GM19324 (cell line): ENCODE measurements around the gene SLC22A31.

Experiments
- ATAC-seq: cut with Tn5 transposase; IDR thresholded peaks from one replicate; pipeline ENCODE4 v1.9.1; 2021; ENCODE audit warnings: mild to moderate bottlenecking, moderate library complexity; ENCODE audit not compliant: unreplicated experiment, low FRiP score

The SLC22A31 gene

GRCh38 chr16:89217388-89218191 lies 17.3 kb upstream of the SLC22A31 start, which contains the start of gene ZNF778:
ZNF778 (plus strand) TSS chr16:89217703; CDS start chr16:89221128, 3,425 bp downstream.
- peak; percentile 90 for ATAC-seq

- ATAC-seq, result no peak
Observed at GRCh38 chr16:89217138-89217387, 16.7 kb upstream of the SLC22A31 start.

GRCh38 chr16:89216315-89217137 lies 16.2 kb upstream of the SLC22A31 start:
- no peak for ATAC-seq

GRCh38 chr16:89210904-89211515 lies 10.7 kb upstream of the SLC22A31 start:
- no peak for ATAC-seq

- ATAC-seq, result no peak
Observed at GRCh38 chr16:89210165-89210903, 10.0 kb upstream of the SLC22A31 start.

- no peak for ATAC-seq
Observed at GRCh38 chr16:89209522-89210044, 9.2 kb upstream of the SLC22A31 start.

GRCh38 chr16:89207993-89208392 lies 7.7 kb upstream of the SLC22A31 start:
- ATAC-seq, result no peak

GRCh38 chr16:89202422-89203215 lies 2.3 kb upstream of the SLC22A31 start:
- ATAC-seq, result no peak

- no peak for ATAC-seq
Observed at GRCh38 chr16:89201439-89202377, 1.4 kb upstream of the SLC22A31 start.

- ATAC-seq, result no peak
Observed at GRCh38 chr16:89200850-89201411, 594 bp upstream of the SLC22A31 start.

- ATAC-seq, result no peak
Observed at GRCh38 chr16:89199241-89200123, 855 bp downstream of the SLC22A31 start.

GRCh38 chr16:89198417-89199240 lies 1.7 kb downstream of the SLC22A31 start:
- ATAC-seq, result no peak

GRCh38 chr16:89197633-89198416 lies 2.5 kb downstream of the SLC22A31 start:
- no peak for ATAC-seq

GRCh38 chr16:89197033-89197632 lies 3.2 kb downstream of the SLC22A31 start:
- no peak for ATAC-seq

- no peak for ATAC-seq
Observed at GRCh38 chr16:89195521-89196171, 4.7 kb downstream of the SLC22A31 start.
